ENCODE data around the gene GRID1.

Gene GRID1

GRCh38 chr10:86061278-86062197, 305.1 kb downstream of the GRID1 start:
- Histone ChIP-seq H4K20me1 (no peaks in the 10 kb centered on the region), H3K9me3 (no peaks in the 10 kb centered on the region), H3K4me3 (no peak overlapping the region)

GRCh38 chr10:86060386-86061277, 306.0 kb downstream of the GRID1 start:
- Histone ChIP-seq H3K9ac (no peak overlapping the region), H3K27ac (no peak overlapping the region), H4K20me1 (no peaks in the 10 kb centered on the region), H3K4me1 (no peaks in the 10 kb centered on the region), H3K4me3 (no peak overlapping the region), H3K9me3 (no peaks in the 10 kb centered on the region), H3K4me2 (no peak overlapping the region), H3K27me3 (no peaks in the 10 kb centered on the region), H3K36me3 (no peaks in the 10 kb centered on the region)
- no peak for TF ChIP-seq Cebpa-rat (IDR thresholded peaks at IDR 0.05)

More at GRCh38 chr10:86061278-86062197, 305.1 kb downstream of the GRID1 start:
- H3K36me3 ChIP-seq: no peaks in the 10 kb centered on the region
- H3K4me1 ChIP-seq: no peaks in the 10 kb centered on the region
- TF ChIP-seq Cebpa-rat (IDR thresholded peaks at IDR 0.05): no peak
- no peak overlapping the region for H3K4me2 ChIP-seq
- no peaks in the 10 kb centered on the region for H3K27me3 ChIP-seq
- H3K9ac ChIP-seq: no peak overlapping the region
- H3K27ac ChIP-seq: no peak overlapping the region

- no peak for TF ChIP-seq Cebpa-rat (IDR thresholded peaks at IDR 0.05)
- no peaks in the 10 kb centered on the region for H3K9me3 ChIP-seq
- no peak overlapping the region for H3K4me3 ChIP-seq
Measured at GRCh38 chr10:86059892-86060291, 306.7 kb downstream of the GRID1 start.

GRCh38 chr10:86058964-86059363, 307.6 kb downstream of the GRID1 start:
- Histone ChIP-seq H3K9me3 (no peaks in the 10 kb centered on the region), H3K9ac (no peak overlapping the region), H3K27ac (no peak overlapping the region), H3K4me3 (no peak overlapping the region), H3K27me3 (no peaks in the 10 kb centered on the region), H3K4me2 (no peak overlapping the region), H3K4me1 (no peaks in the 10 kb centered on the region), H3K36me3 (no peaks in the 10 kb centered on the region), H4K20me1 (no peaks in the 10 kb centered on the region)
- no peak for TF ChIP-seq Cebpa-rat (IDR thresholded peaks at IDR 0.05)

More at GRCh38 chr10:86059892-86060291, 306.7 kb downstream of the GRID1 start:
- Histone ChIP-seq H3K4me2 (no peak overlapping the region), H3K9ac (no peak overlapping the region), H3K36me3 (no peaks in the 10 kb centered on the region), H3K27me3 (no peaks in the 10 kb centered on the region), H4K20me1 (no peaks in the 10 kb centered on the region), H3K27ac (no peak overlapping the region), H3K4me1 (no peaks in the 10 kb centered on the region)

GRCh38 chr10:86057708-86058107, 308.9 kb downstream of the GRID1 start:
- no peak overlapping the region for H3K4me2 ChIP-seq
- H3K27ac ChIP-seq: no peak overlapping the region
- no peaks in the 10 kb centered on the region for H3K4me1 ChIP-seq
- H3K4me3 ChIP-seq: no peak overlapping the region
- no peak for TF ChIP-seq Cebpa-rat (IDR thresholded peaks at IDR 0.05)
- no peaks in the 10 kb centered on the region for H3K36me3 ChIP-seq
- H4K20me1 ChIP-seq: no peaks in the 10 kb centered on the region
- no peaks in the 10 kb centered on the region for H3K9me3 ChIP-seq
- H3K27me3 ChIP-seq: no peaks in the 10 kb centered on the region
- no peak overlapping the region for H3K9ac ChIP-seq

GRCh38 chr10:86056672-86057071, 309.9 kb downstream of the GRID1 start:
- Histone ChIP-seq H3K4me1 (no peaks in the 10 kb centered on the region), H3K4me2 (no peak overlapping the region), H3K9me3 (no peaks in the 10 kb centered on the region), H3K27ac (no peak overlapping the region), H4K20me1 (no peaks in the 10 kb centered on the region), H3K36me3 (no peaks in the 10 kb centered on the region), H3K4me3 (no peak overlapping the region), H3K27me3 (no peaks in the 10 kb centered on the region), H3K9ac (no peak overlapping the region)
- TF ChIP-seq Cebpa-rat (IDR thresholded peaks at IDR 0.05): no peak

GRCh38 chr10:86055928-86056327, 310.7 kb downstream of the GRID1 start:
- Histone ChIP-seq H3K9me3 (no peaks in the 10 kb centered on the region; the same call in 1 of the 2 replicates), H4K20me1 (no peaks in the 10 kb centered on the region), H3K27ac (no peak overlapping the region), H3K4me2 (no peak overlapping the region), H3K27me3 (no peaks in the 10 kb centered on the region), H3K36me3 (no peaks in the 10 kb centered on the region), H3K4me3 (no peak overlapping the region), H3K4me1 (no peaks in the 10 kb centered on the region), H3K9ac (no peak overlapping the region)
- TF ChIP-seq Cebpa-rat (IDR thresholded peaks at IDR 0.05): no peak

- no peaks in the 10 kb centered on the region; the same call in 1 of the 2 replicates for H3K9me3 ChIP-seq
- peaks cover 3% of the 10 kb centered on the region for H3K4me1 ChIP-seq
- TF ChIP-seq Cebpa-rat (IDR thresholded peaks at IDR 0.05): no peak
- H3K4me3 ChIP-seq: no peak overlapping the region
- H3K9ac ChIP-seq: no peak overlapping the region
- H3K36me3 ChIP-seq: no peaks in the 10 kb centered on the region
- H3K4me2 ChIP-seq: no peak overlapping the region
- H3K27me3 ChIP-seq: no peaks in the 10 kb centered on the region
- H3K27ac ChIP-seq: no peak overlapping the region
- no peaks in the 10 kb centered on the region for H4K20me1 ChIP-seq
Measured at GRCh38 chr10:86053675-86054074, 312.9 kb downstream of the GRID1 start.

- no peaks in the 10 kb centered on the region; the same call in 1 of the 2 replicates for H3K9me3 ChIP-seq
- H3K4me2 ChIP-seq: no peak overlapping the region
- no peaks in the 10 kb centered on the region for H4K20me1 ChIP-seq
- peaks cover 20% of the 10 kb centered on the region for H3K4me1 ChIP-seq
- no peak for TF ChIP-seq Cebpa-rat (IDR thresholded peaks at IDR 0.05)
- no peak overlapping the region for H3K4me3 ChIP-seq
- no peak overlapping the region for H3K27ac ChIP-seq
- H3K36me3 ChIP-seq: no peaks in the 10 kb centered on the region
- H3K9ac ChIP-seq: no peak overlapping the region
- no peaks in the 10 kb centered on the region for H3K27me3 ChIP-seq
Measured at GRCh38 chr10:86051586-86051985, 315.0 kb downstream of the GRID1 start.

- Histone ChIP-seq H3K36me3 (no peaks in the 10 kb centered on the region), H3K4me2 (no peak overlapping the region), H3K27me3 (no peaks in the 10 kb centered on the region), H3K9me3 (no peaks in the 10 kb centered on the region; the same call in 1 of the 2 replicates), H3K4me1 (peaks cover 20% of the 10 kb centered on the region), H3K4me3 (no peak overlapping the region), H3K27ac (no peak overlapping the region), H4K20me1 (no peaks in the 10 kb centered on the region), H3K9ac (no peak overlapping the region)
- TF ChIP-seq Cebpa-rat (IDR thresholded peaks at IDR 0.05): no peak
Measured at GRCh38 chr10:86049442-86049841, 317.2 kb downstream of the GRID1 start.

All from BLaER1 (cell line).